Kidney capillary endothelial cell (primary cell): ENCODE data around the gene AK2.
A peak's percentile ranks its signal among the peaks of the same experiment; 100 is the strongest.
"Not testable (repeated sequence)": the region's sequence is repeated elsewhere in the genome, so short reads cannot be mapped to it uniquely, and the experiment has no call there.

Source experiments
- DNase-seq: peaks from one replicate; pipeline ENCODE4 v3.0.0-alpha.2; 2018; ENCODE audit warnings: low spot score

The AK2 gene

GRCh38 chr1:32998997-32999396, 37.7 kb downstream of the AK2 start:
- DNase-seq: no peak

DNA sequence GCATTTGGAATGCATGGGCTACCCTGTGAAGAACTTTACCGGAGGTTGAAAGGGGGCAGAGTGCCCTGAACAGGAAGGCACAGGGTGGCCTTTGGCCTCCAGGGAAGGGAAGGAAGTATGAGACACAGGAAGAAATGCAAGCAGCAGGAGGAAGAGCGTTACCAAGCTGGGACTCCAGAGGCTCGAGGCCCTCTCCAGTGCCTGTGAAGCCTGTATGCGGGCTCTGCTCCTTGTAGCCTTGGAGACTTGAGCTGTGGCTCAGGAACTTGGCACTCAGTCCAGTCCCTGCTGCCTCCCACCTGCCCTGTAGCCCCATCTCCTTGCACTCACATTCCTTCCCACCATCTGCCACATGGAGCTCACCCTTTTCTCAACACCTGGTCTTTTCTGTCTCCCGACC, 38.6 kb downstream of the AK2 start:
- DNase-seq: peak; percentile 96

DNA sequence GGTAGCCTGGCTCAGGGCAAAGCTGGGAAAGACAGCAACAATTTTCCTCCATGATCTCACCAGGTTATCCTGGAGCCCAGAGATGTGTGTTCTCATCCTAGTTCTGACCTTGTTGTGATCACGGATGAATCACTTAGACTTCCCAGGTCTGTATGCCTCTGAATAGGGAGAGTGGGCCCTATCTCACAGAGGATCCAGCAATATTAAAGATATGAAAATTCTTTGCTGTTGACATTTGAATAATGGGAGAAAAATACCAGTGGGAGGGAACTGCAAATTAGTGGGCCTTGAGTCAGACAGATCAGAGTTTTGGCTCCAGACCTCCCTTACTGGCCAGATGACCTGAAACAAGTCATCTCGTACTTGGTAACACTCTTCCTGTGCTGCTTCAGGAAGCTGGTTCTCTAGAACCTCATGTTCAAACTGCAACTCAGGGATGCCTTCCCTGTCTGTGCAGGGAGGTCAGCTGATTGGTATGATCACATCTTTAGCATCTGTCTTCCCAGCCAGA, 39.2 kb downstream of the AK2 start:
- DNase-seq: peak; percentile 95

GRCh38 chr1:32993324-32993636, 43.4 kb downstream of the AK2 start:
- not testable (repeated sequence) for DNase-seq

DNA sequence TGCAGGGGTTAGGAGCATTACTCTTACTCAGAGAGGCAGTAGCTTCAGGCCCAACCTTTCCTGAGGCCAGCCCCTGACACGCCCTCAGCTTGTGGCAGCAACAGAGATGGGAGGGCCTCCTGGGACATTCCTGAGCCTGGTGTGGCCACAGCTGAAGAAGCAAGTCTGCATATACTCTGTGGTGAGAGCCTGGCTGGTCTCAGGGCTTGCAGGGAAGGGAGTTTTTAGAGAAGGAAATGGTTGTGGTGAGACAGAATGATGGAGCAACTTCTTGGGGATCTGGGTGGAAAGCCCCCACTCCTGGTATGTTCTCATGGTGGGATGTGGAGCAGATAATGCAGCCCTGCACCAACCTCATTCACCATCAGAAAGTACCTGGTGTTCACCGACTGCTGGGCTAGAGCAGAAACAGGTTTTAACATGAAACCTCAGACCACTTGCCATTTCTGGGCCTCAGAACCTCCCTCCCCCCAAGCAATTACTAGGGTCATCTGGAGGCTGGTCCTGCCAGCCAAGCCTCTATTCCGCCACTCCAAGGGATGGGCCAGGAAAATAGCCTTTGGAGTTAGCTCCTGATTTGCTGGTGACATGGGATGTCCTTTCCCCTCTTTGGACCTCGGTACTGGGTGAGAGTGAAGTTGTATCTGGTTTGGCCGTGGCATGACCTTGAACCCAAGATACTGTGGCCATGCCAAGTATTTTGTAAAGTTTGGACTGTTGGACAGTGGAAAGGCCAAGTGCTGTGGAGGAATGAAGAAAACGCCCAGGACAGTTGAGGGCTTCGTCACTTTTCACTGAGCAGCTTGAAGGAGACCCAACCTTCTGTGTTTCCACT, 44.0 kb downstream of the AK2 start:
- peak; percentile 54 for DNase-seq

- no peak for DNase-seq
Measured at GRCh38 chr1:32991819-32992488, 44.7 kb downstream of the AK2 start.

GRCh38 chr1:32991386-32991785, 45.3 kb downstream of the AK2 start:
- DNase-seq: no peak

GRCh38 chr1:32990887-32991286, 45.8 kb downstream of the AK2 start:
- DNase-seq: no peak

- DNase-seq: peak; percentile 89
Measured at GRCh38 chr1:32989160-32990050, 47.3 kb downstream of the AK2 start.

GRCh38 chr1:32988665-32989064, 48.0 kb downstream of the AK2 start:
- DNase-seq: no peak

GRCh38 chr1:32985226-32985625, 51.5 kb downstream of the AK2 start:
- no peak for DNase-seq

DNA sequence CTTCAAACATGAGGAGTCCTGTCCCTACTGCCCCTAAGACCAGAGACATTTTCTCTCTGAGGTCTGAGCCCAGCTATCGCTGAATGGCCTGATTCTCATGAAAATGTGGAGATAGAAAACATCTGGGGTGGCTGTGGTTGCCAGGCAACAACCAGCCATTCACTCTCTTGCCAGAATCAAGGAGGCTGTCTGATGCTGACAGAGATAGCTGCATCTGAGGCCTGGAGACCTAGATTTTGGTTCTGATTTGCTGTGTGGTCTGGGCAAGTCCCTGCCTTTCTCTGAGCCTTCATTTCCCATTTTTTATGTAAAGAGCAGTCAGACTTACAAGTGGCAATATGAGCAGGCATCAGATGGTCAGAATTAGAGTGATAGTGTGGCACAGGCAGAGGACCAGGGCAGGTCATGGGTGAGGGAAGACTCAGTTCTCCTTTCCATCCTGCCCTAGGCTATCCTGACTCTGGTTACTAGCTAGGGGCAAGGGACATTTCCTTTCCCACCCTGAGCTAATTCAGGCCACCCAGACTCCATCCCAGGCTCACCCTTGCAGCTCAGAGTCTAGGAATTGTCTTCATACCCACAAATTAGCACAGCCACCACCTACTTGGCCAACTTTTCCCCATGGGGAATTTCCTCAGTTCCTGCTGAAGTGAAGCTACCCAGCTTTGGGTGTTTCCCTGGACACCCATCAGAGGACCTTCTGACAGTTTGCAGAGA, 52.1 kb downstream of the AK2 start:
- no peak for DNase-seq

DNA sequence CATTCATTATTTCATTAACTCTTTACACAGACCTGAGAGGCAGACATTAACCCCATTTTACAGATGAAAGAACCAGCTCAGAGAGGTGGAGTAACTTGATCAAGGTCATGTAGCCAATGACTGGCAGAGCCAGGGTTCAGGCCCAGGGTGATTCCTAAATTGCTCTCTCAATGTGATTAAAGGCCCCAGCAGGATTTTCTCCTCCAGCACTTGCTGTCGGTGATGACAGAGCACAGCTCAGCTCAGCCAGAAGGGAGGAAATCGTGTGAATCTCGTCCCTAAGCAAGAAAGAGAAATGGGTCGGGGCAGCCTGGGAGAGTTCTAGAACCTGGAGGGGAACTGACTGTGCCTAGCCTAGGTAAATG, 52.6 kb downstream of the AK2 start:
- DNase-seq: no peak

DNA sequence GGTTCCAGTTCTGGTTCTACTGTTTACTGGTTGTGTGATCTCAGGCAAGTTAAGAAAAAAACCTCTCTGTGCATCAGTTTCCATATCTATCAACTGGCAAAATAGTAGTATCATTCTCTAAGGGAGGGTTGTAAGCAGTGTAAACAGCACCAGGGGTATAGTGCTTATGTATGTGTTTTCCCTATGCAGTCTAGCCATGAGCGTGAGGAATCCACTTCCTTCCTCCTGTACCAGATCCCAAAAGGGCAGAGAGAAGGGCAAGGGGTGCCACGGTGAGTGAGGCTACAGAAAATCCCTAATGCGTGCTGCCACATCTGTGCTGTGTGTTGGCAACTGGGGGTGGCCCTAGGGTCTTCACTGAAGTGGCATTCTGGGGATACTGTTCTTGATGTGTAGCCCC, 53.7 kb downstream of the AK2 start:
- DNase-seq: peak; percentile 52

GRCh38 chr1:32981003-32981901, 55.4 kb downstream of the AK2 start:
- peak; percentile 97 for DNase-seq

GRCh38 chr1:32980080-32980479, 56.6 kb downstream of the AK2 start:
- DNase-seq: no peak

DNA sequence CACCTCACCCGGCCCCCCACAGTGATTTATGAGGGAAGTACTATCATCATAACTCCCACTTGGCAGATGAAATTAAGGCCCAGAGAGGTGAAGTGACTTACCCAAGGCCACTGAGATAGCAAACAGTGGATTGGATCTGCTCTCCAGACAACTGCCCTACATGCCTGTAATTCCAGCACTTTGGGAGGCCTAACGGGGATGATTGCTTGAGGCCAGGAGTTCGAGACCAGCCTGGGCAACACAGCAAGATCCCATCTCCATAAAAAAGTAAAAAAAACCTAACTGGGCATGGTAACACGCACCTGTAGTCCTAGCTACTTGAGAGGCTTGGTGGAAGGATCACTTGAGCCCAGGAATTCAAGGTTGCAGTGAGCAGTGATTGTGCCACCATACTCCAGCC, 57.8 kb downstream of the AK2 start:
- no peak for DNase-seq

DNA sequence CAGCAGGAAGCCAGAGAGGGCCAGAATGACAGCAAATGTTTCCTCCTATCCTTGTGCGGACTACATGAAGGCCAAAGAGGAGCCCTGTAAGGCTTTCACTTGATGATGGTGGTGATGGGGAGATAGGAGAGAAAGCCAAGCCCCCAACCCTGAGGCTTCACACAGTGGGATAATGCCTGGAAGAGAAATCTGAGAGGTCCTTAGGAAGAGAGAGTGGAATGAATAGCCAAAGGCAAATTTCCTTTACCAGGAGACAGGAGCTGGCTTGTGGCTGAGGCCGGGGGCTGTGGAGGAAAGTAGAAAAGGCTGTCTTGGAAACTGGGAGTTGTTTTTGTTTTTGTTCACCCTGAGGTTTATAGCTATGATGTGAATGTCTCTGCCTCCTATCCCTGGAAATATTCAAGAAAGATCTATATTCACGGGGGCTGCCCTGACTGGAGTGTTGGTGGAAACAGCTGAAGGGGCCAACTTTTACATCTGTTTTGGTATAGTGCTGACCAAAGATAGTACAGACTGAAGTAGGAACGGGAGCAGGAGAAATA, 59.1 kb downstream of the AK2 start:
- no peak for DNase-seq

- not testable (repeated sequence) for DNase-seq
Measured at GRCh38 chr1:32975055-32975454, 61.6 kb downstream of the AK2 start.

DNA sequence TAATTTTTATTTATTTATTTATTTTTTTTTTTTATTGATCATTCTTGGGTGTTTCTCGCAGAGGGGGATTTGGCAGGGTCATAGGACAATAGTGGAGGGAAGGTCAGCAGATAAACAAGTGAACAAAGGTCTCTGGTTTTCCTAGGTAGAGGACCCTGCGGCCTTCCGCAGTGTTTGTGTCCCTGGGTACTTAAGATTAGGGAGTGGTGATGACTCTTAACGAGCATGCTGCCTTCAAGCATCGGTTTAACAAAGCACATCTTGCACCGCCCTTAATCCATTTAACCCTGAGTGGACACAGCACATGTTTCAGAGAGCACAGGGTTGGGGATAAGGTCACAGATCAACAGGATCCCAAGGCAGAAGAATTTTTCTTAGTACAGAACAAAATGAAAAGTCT, 63.2 kb downstream of the AK2 start:
- not testable (repeated sequence) for DNase-seq
